GM18511 (cell line): ENCODE data around the gene NEMP2.
A peak's percentile ranks its signal among the peaks of the same experiment; 100 is the strongest.
"Not testable (repeated sequence)": the region's sequence is repeated elsewhere in the genome, so short reads cannot be mapped to it uniquely, and the experiment has no call there.

Experiments used
- ATAC-seq: cut with Tn5 transposase; IDR thresholded peaks from one replicate; pipeline ENCODE4 v1.9.1; 2021; ENCODE audit warnings: mild to moderate bottlenecking, moderate library complexity; ENCODE audit not compliant: unreplicated experiment

NEMP2 gene

GRCh38 chr2:190493095-190493494 is 41.4 kb downstream of the NEMP2 start:
- no peak for ATAC-seq

GRCh38 chr2:190490502-190490901 is 44.0 kb downstream of the NEMP2 start:
- ATAC-seq: no peak

- ATAC-seq: no peak
Measured at GRCh38 chr2:190489475-190489874, 45.0 kb downstream of the NEMP2 start.

- ATAC-seq: no peak
Measured at GRCh38 chr2:190488516-190489233, 45.8 kb downstream of the NEMP2 start.

GRCh38 chr2:190486037-190486623 is 48.4 kb downstream of the NEMP2 start:
- ATAC-seq: no peak

- no peak for ATAC-seq
Measured at GRCh38 chr2:190482451-190482850, 52.1 kb downstream of the NEMP2 start.

GRCh38 chr2:190481339-190481738 is 53.2 kb downstream of the NEMP2 start:
- ATAC-seq: no peak

GRCh38 chr2:190478572-190479195 is 55.8 kb downstream of the NEMP2 start:
- ATAC-seq: no peak

GRCh38 chr2:190477661-190478454 is 56.7 kb downstream of the NEMP2 start:
- ATAC-seq: no peak

GRCh38 chr2:190470256-190470826 is 64.2 kb downstream of the NEMP2 start:
- no peak for ATAC-seq

GRCh38 chr2:190469771-190470170 is 64.8 kb downstream of the NEMP2 start:
- no peak for ATAC-seq

GRCh38 chr2:190468814-190469569 is 65.5 kb downstream of the NEMP2 start:
- peak; percentile 67 for ATAC-seq

GRCh38 chr2:190468354-190468753 is 66.2 kb downstream of the NEMP2 start:
- not testable (repeated sequence) for ATAC-seq

- ATAC-seq: no peak
Measured at GRCh38 chr2:190467575-190468083, 66.9 kb downstream of the NEMP2 start.

GRCh38 chr2:190466819-190467446 is 67.6 kb downstream of the NEMP2 start:
- no peak for ATAC-seq

GRCh38 chr2:190465060-190465459 is 69.5 kb downstream of the NEMP2 start:
- peak; percentile 59 for ATAC-seq

GRCh38 chr2:190462611-190463010 is 71.9 kb downstream of the NEMP2 start:
- ATAC-seq: no peak

- ATAC-seq: no peak
Measured at GRCh38 chr2:190462181-190462580, 72.3 kb downstream of the NEMP2 start.

- no peak for ATAC-seq
Measured at GRCh38 chr2:190460487-190460886, 74.0 kb downstream of the NEMP2 start.

- ATAC-seq: no peak
Measured at GRCh38 chr2:190459881-190460280, 74.6 kb downstream of the NEMP2 start.
